Measurements from ENCODE around the gene PLAAT1. TPM values are rescaled to one million over a fixed set of nuclear protein-coding genes. Genes with fewer than 3 reads are reported as not detected.
A peak's percentile ranks its signal among the peaks of the same experiment; 100 is the strongest.

The PLAAT1 gene
- 0.90 TPM in 1 of 2 replicates, not detected in the other for total RNA-seq (ENCODE audit: low replicate concordance)

DNA sequence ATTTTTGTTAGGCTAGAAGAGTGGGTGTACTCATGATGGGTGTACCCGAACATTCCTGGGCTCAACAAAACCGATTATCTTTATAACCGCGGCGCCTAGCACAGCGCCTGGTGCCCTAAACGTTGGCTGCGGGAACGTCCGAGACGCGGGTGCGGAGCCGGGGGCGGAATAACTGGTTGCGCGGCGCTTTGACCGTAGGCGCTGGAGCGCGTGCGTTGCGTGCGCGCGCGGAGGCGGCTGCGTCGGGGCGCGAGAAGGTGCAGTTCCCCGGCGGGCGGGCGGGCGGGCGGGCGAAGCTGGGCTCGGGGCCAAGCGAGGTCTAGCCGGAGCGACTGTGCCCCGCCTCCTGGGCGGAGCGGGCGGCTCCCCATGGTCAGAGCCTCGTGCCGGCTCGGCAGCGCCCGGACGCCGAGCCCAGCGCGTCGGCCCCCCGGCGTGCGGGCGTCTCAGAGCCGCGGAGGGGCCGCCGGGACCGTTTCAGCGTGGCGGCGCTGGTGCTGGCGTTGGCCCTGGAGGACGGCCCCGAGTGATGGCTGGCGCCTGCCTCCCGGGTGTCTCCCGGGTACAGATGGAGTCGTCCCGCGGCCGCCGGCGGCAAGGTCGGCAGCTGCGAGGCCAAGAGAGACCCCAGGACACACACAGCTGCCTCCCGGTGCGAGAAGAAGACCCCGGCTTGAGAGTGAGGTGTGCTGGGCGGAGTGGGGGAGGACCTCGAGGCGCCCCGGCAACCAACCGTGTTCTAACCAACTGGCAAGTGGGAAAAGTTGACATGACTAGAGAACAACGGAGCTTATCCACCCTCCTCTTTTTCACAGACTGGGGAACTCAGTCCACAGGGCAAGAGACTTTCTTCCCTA, at the start of gene PLAAT1:
Gene PLAAT1 (plus strand): TSS at position 373 of the 857 bp plus-strand sequence. CDS start 14,429 bp downstream, outside the sequence.
- TF ChIP-seq, protein P1, sequence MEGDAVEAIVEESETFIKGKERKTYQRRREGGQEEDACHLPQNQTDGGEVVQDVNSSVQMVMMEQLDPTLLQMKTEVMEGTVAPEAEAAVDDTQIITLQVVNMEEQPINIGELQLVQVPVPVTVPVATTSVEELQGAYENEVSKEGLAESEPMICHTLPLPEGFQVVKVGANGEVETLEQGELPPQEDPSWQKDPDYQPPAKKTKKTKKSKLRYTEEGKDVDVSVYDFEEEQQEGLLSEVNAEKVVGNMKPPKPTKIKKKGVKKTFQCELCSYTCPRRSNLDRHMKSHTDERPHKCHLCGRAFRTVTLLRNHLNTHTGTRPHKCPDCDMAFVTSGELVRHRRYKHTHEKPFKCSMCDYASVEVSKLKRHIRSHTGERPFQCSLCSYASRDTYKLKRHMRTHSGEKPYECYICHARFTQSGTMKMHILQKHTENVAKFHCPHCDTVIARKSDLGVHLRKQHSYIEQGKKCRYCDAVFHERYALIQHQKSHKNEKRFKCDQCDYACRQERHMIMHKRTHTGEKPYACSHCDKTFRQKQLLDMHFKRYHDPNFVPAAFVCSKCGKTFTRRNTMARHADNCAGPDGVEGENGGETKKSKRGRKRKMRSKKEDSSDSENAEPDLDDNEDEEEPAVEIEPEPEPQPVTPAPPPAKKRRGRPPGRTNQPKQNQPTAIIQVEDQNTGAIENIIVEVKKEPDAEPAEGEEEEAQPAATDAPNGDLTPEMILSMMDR (IDR thresholded peaks at IDR 0.05; ENCODE audit: insufficient read depth, low read length): no peak
- DNase-seq (ENCODE audit: low read depth): peak; percentile 9

DNA sequence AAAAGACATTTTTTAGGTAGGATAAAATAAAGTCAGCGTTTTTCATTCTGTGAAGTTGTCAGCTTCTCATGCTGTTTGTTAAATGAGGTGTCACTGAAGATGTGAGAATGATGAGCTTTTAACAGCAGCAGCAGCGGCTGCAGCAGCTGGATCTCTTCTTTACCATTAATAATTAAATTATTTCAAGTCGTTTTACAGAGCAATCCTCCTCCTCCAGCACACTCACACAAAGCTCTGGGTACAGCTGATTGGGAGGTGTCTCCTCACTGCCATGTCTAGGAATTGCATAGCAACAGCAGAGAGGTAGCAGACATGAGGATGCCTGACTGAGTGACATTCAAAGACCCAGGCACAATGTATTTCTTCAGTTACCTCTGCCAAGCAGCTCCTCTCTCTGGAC, 46.7 kb upstream of the PLAAT1 start:
- DNase-seq (ENCODE audit: low read depth): no peak
- no peak overlapping the region for H3K4me3 ChIP-seq (ENCODE audit: low read depth, low read length)
- TF ChIP-seq, protein P1 (IDR thresholded peaks at IDR 0.05; ENCODE audit: insufficient read depth, low read length): no peak

More for the DNA sequence above, at the start of gene PLAAT1:
- H3K4me3 ChIP-seq (ENCODE audit: low read depth, low read length): peak within 1 kb of the TSS; percentile 55

DNA sequence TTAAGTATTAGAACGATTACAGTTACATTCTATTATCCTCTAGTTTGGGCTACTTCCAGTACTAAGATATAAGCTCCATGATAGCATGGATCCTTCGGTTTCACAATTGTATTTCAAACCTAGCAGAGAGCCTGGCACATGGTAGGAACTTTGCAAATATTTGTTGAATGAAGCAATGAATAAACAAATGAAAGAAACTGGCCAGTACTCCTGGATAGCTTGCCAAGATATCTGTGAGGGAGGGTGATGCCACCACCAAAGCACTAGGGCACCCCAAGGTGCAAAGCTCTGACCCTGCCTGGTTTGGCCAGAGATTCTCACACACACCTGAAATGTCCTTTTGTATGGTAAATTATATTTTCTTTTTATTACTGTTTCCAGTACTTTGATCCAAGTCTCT, 44.3 kb upstream of the PLAAT1 start:
- H3K4me3 ChIP-seq (ENCODE audit: low read depth, low read length): no peak overlapping the region
- no peak for DNase-seq (ENCODE audit: low read depth)
- TF ChIP-seq, protein P1 (IDR thresholded peaks at IDR 0.05; ENCODE audit: insufficient read depth, low read length): no peak

DNA sequence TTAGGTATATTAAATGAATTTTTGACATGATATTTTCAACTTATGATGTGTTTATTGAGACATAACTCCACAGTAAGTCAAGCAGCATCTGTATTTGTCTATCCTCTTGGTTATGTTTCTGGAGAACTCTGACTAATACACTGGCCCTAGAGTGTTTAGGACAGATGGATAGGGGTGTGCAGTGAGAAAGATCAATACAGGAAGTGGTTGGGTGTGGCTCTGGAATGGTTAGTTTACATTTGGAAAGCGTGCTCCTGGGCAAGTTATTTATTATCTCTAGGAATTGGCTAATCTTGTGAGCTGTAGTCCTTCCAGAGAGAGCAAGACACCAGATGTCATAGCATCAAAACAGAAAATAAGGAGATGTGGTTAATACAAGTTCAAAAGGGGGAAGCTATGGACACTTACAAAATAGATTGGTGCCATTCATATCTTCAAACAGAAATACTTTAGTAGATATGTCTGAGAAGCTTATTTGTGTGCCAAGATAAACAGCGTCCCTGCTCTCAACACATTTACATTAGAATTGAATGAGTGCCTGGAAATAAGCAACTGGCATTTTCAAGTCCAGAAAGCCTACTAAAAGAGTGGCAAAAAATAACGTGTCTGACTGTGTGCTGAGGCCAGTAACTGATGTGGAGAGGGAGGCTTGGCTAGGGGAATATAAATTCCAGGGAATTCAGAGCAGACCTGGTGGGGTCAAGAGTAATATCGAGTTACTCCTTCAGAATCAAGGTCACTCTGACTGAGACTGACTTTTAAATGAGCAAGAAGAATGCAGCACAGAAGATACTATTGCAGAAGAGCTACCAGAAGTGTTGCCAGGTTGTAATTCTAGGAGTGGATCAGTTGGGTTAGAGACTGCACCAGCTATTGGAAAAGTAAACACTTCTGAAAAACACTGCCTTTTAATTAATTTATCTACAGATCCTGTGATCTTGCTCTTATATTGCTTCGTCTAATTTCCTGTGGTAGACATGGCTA, 33.4 kb upstream of the PLAAT1 start:
- no peak for DNase-seq (ENCODE audit: low read depth)
- TF ChIP-seq, protein P1 (IDR thresholded peaks at IDR 0.05; ENCODE audit: insufficient read depth, low read length): no peak
- H3K4me3 ChIP-seq (ENCODE audit: low read depth, low read length): no peak overlapping the region

DNA sequence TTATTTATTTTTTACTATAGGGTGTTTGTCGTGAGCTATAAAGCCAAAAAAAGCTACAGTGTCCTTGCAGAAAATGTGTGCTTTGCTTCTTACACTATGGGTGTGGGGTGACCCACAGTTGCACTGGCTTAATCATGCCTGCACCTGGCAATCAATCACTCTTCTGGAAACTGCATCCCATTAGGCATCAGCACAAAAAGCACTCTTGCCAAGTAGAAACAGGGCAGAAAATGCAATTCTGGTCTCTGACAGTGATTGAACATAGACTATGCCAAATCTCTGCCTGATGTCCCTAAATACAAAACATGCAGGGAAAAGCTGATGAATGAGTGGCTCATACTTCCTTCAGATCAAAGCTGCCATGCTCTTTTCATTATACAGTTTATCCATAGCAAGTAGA, 30.4 kb upstream of the PLAAT1 start:
- DNase-seq (ENCODE audit: low read depth): no peak
- H3K4me3 ChIP-seq (ENCODE audit: low read depth, low read length): no peak overlapping the region
- TF ChIP-seq, protein P1 (IDR thresholded peaks at IDR 0.05; ENCODE audit: insufficient read depth, low read length): no peak

DNA sequence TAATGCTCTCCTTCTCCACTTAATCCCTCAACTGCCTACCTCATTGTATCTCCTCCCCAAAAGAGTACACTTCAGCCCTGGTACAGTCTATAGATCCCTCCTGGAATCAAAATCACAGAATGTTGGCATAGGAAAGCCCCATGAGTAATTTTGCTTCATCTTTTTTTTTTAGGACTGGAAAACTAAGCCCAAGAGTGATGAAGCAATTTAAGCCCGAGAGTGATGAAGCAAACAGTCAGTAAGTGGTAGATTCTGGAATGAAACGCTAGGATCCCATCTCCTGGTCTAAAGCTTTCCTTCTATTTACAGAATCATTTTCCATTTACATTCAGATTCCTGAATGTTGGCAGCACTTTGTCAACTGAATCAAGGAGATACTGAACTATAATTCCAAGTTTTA, 29.8 kb upstream of the PLAAT1 start:
- no peak overlapping the region for H3K4me3 ChIP-seq (ENCODE audit: low read depth, low read length)
- TF ChIP-seq, protein P1 (IDR thresholded peaks at IDR 0.05; ENCODE audit: insufficient read depth, low read length): no peak
- DNase-seq (ENCODE audit: low read depth): no peak
